ENCODE measurements around the gene PRM2.

GRCh38 chr16:11253009-11253994, 23.0 kb downstream of the PRM2 start:
- TF ChIP-seq CTCF (IDR thresholded peaks at IDR 0.05), result no peak
- no peak for TF ChIP-seq ZFX (IDR thresholded peaks at IDR 0.05; ENCODE audit: borderline replicate concordance)

Measured in 22Rv1 (cell line).